ENCODE measurements around the gene EAPP. TPM values are rescaled to one million over a fixed set of nuclear protein-coding genes. Genes with fewer than 3 reads are reported as not detected.
"Not testable (repeated sequence)": the region's sequence is repeated elsewhere in the genome, so short reads cannot be mapped to it uniquely, and the experiment has no call there.

Gene EAPP
- 35.5 TPM for total RNA-seq

DNA sequence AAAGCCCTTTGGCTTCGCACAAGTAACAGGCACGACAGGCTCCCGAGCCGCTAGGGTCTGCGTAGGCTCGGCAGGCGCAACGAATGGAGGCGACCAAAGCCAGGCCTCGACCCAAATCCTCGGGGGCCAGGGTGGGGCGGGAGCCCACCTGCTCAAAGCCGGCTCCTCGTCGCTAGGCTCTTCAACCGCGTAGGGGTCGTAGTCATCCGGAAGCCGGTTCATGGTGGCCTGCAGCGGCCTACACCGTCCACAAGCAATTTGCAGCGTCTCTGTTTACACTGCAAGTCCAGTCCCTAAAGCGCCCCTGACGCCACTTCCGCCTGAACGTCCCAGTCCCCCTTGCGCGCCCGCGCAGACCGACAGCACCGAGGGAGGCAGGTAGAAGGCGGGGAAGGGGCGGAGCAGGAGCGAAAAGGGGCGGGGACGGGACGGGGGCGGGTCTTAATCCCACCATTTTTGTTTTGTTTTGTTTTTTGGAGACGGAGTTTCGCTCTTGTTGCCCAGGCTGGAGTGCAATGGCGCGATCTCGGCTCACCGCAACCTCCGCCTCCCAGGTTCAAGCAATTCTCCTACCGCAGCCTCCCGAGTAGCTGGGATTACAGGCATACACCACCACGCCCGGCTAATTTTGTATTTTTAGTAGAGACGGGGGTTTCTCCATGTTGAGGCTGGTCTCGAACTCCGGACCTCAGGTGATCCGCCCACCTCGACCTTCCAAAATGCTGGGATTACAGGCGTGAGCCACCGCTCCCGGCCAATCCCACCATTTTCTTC, at the start of gene EAPP:
Gene EAPP, minus strand, starts transcription at position 295 of the 774 bp plus-strand sequence. Its CDS starts 73 bp downstream, at position 222.
- DNase-seq (ENCODE audit: low read depth in 2 of 3, low spot score in 2 of 3) = peak; percentile 90 to 98 (median 97)

DNA sequence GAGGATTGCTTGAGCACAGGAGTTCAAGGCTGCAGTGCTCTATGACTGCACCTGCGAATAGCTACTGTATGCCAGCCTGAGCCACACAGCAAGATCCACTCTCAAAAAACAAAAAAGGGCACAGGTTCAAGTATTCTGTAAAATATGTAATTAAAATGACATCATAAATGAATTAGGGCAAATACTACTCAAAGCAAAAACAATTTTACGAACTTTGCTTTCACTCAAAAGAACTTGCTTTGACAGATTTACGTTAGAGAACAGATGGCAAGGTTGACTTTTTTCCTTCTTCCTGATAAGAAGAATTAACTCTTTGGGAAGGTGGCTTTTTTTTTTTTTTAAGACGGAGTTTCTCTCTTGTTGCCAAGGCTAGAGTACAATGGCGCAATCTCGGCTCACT, 44.0 kb upstream of the EAPP start:
- no peak for DNase-seq (ENCODE audit: low read depth in 2 of 3, low spot score in 2 of 3)

GRCh38 chr14:34582117-34582680, 42.7 kb upstream of the EAPP start:
- no peak for DNase-seq (ENCODE audit: low read depth in 2 of 3, low spot score in 2 of 3)

- no peak for DNase-seq (ENCODE audit: low read depth in 2 of 3, low spot score in 2 of 3)
Observed at GRCh38 chr14:34580381-34580780, 40.9 kb upstream of the EAPP start.

- no peak for DNase-seq (ENCODE audit: low read depth in 2 of 3, low spot score in 2 of 3)
Observed at GRCh38 chr14:34571771-34572170, 32.3 kb upstream of the EAPP start.

- DNase-seq (ENCODE audit: low read depth in 2 of 3, low spot score in 2 of 3) = no peak
Observed at GRCh38 chr14:34569750-34570149, 30.2 kb upstream of the EAPP start.

DNA sequence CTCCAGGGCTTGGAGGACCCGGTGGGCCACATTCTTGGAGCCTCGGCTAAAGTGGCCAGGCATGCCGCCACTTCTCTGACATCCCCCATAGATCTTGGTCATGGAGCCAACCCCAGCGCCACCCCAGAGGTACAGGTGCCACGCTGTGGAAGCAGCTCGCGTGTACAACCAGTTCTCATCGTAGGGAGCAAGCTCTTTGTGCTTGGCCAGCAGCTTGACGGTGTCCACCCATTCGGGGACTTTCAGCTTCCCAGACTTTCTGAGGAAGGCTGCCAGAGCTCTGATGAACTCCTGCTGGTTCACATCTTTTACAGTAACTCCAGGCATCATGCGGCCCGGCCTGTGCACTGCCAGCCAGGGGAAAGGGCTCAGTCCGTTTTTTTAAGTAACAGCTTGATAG, 29.3 kb upstream of the EAPP start:
- no peak for DNase-seq (ENCODE audit: low read depth in 2 of 3, low spot score in 2 of 3)

DNA sequence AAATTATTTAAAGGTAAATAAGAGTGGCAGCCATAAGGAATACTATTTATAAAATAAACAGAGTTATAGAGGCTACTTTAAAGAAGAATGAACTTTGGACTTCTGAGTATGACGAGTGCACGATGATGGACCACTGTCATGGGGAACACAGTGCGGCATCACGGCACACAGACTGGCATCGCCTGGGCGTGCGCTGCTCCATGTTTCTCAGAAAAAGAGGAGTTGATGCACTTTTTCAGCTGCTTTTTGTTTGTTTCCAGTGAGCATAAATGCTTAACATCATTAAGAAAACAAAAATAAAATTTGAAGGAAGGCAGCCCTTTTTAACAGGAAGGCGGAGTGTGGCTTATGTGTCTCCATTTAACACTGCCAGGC, 23.3 kb upstream of the EAPP start:
- DNase-seq (ENCODE audit: low read depth in 2 of 3, low spot score in 2 of 3) = no peak

DNA sequence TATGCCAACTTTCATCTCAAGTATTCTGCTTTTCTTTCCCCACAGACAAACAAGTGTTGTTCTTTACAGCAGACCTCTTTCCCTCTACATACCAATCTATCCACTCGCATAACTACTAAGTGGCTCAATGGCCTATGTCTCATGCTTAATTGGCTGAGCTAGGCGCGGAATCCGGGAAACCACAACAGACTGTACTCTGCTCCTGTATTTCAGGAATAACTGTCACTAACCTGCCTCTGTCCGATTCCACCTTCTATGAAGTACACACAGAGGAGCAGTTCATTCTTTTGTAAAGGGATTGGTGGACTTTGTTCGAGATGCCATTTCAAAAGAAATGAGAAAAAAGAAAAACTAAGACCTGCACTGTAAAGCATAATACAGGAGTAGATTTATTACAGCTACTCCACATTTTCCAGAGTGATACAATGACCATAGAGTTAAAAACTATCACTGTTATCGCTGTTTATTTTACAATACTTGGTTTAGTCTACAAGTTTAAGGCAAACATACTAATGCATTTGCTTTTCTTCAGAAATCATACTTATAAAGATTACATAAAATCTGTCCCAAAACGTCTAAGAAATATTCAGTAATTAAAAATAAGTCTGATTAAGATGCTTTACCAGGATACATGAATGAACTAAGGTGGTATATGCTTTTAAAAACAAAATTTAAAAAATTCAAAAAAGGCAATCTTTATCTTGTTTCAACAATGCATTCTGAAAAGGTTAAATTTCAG, 22.7 kb upstream of the EAPP start:
- DNase-seq (ENCODE audit: low read depth in 2 of 3, low spot score in 2 of 3) = not testable (repeated sequence)

DNA sequence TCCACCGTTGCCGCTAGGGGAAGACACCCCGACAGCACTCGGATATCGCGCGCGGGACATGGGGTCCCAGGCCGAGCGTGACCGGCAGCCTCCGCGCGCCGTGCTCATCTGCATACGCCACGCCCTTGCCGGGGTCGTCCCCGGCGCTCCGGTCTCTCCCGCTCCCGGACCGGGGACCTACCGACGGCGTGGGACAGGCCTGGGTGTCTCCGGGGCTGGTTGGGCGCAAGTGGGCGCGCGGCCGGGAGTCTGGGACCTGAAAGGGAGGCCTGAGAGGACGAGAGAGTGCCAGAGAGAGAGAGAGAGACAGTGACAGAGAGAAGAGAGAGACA, 17.0 kb upstream of the EAPP start:
- not testable (repeated sequence) for DNase-seq (ENCODE audit: low read depth in 2 of 3, low spot score in 2 of 3)

- not testable (repeated sequence) for DNase-seq (ENCODE audit: low read depth in 2 of 3, low spot score in 2 of 3)
Observed at GRCh38 chr14:34555583-34556497, 16.3 kb upstream of the EAPP start.

GRCh38 chr14:34554540-34555250, 15.2 kb upstream of the EAPP start:
- no peak for DNase-seq (ENCODE audit: low read depth in 2 of 3, low spot score in 2 of 3)

- DNase-seq (ENCODE audit: low read depth in 2 of 3, low spot score in 2 of 3) = not testable (repeated sequence)
Observed at GRCh38 chr14:34549276-34549966, 9.9 kb upstream of the EAPP start.

GRCh38 chr14:34548472-34548981, 9.0 kb upstream of the EAPP start:
- DNase-seq (ENCODE audit: low read depth in 2 of 3, low spot score in 2 of 3) = no peak

GRCh38 chr14:34547136-34547520, 7.6 kb upstream of the EAPP start:
- DNase-seq (ENCODE audit: low read depth in 2 of 3, low spot score in 2 of 3) = not testable (repeated sequence)

DNA sequence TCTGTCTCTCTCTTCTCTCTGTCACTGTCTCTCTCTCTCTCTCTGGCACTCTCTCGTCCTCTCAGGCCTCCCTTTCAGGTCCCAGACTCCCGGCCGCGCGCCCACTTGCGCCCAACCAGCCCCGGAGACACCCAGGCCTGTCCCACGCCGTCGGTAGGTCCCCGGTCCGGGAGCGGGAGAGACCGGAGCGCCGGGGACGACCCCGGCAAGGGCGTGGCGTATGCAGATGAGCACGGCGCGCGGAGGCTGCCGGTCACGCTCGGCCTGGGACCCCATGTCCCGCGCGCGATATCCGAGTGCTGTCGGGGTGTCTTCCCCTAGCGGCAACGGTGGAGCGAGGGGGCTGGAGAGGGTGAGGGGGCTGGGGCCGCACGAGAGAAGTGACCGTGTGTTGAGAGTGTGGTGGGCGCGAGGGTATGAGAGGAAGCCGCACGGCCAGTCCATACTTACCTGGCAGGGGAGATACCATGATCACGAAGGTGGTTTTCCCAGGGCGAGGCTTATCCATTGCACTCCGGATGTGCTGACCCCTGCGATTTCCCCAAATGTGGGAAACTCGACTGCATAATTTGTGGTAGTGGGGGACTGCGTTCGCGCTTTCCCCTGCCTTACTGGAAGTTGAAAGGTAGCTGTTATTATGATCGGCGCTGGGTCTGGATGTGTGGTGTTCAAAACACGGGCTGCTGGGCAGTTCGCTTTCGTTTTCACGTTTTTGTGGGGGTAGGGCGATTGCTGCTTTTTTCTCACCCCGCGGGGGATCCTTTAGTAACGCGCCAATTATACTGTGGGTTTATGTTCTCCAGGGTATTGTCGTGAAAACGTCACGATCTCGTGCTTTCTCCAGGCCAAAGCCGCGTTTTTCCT, 7.0 kb upstream of the EAPP start:
- DNase-seq (ENCODE audit: low read depth in 2 of 3, low spot score in 2 of 3) = not testable (repeated sequence)

DNA sequence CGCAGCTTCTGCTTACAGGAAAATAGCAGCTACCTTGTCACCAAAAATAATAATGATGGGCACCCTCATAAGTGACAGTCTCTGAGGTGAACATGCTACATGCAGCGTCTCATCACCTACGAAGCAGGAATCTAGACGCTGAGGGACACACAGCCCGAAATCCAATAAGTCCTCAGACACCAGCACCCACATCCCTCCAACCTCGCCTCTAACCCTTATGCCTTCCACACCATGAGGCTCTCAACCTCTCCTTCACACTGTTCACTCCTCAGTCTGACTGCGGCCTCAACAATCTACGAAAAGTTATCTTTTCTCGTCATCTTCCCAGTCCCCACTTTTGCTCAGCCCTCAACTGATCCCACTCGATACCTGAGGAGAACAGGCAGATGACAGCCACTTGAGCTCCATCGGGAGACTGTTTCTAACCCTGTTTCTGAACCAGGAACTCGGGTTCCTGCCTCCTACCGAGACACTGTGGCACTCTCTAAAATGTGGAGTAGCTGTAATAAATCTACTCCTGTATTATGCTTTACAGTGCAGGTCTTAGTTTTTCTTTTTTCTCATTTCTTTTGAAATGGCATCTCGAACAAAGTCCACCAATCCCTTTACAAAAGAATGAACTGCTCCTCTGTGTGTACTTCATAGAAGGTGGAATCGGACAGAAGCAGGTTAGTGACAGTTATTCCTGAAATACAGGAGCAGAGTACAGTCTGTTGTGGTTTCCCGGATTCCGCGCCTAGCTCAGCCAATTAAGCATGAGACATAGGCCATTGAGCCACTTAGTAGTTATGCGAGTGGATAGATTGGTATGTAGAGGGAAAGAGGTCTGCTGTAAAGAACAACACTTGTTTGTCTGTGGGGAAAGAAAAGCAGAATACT, 919 bp upstream of the EAPP start:
- DNase-seq (ENCODE audit: low read depth in 2 of 3, low spot score in 2 of 3) = not testable (repeated sequence)

Measured in hematopoietic multipotent progenitor cell (in vitro differentiated cells).